K562 (cell line): ENCODE data around the gene PLD1. TPM values are rescaled to one million over a fixed set of nuclear protein-coding genes. Genes with fewer than 3 reads are reported as not detected.

ENCODE experiments used
- EWSR1 ChIP-seq: fragments of 450-650 bp; IDR thresholded peaks from 2 replicates; pipeline ENCODE4 v1.6.1; 2018; ENCODE audit warnings: borderline replicate concordance, mild to moderate bottlenecking, low read depth, moderate library complexity; ENCODE audit not compliant: partially characterized antibody
- HDAC6 ChIP-seq: IDR thresholded peaks from 2 replicates; pipeline ENCODE4 v1.6.1; 2012; ENCODE audit warnings: low read depth, mild to moderate bottlenecking, control low read depth, inconsistent platforms, low read length, moderate library complexity
- LCOR ChIP-seq: sonication (generic); formaldehyde crosslinking; IDR thresholded peaks from 2 replicates; pipeline ENCODE4 v1.8.0; 2022; ENCODE audit warnings: mild to moderate bottlenecking, missing genetic modification reagents
- MEF2A ChIP-seq: IDR thresholded peaks from 2 replicates; pipeline ENCODE4 v1.6.1; 2011; ENCODE audit warnings: low read depth, mild to moderate bottlenecking, low read length, moderate library complexity; ENCODE audit not compliant: control insufficient read depth
- NFE2L1 ChIP-seq: fragments of 450-650 bp; IDR thresholded peaks from 2 replicates; pipeline ENCODE4 v1.6.1; 2016; ENCODE audit warnings: missing genetic modification characterization, low read depth, mild to moderate bottlenecking, missing compliant biosample characterization, moderate library complexity, borderline replicate concordance
- SMC3 ChIP-seq: conservative IDR thresholded peaks from 2 replicates; pipeline ENCODE4 v1.6.1; 2011; ENCODE audit warnings: low read depth, low read length, improper control_type of control experiment; ENCODE audit not compliant: insufficient read depth
- TAL1 ChIP-seq: fragments of 450-650 bp; IDR thresholded peaks from 2 replicates; pipeline ENCODE4 v1.6.1; 2016; ENCODE audit warnings: mild to moderate bottlenecking
- XRCC4 ChIP-seq: IDR thresholded peaks from one replicate; pipeline ENCODE4 v1.6.1; 2011; ENCODE audit not compliant: insufficient read depth, insufficient read length; ENCODE audit errors: extremely low read depth
- ZNF232 ChIP-seq: sonication (generic); formaldehyde crosslinking; IDR thresholded peaks from 2 replicates; pipeline ENCODE4 v1.8.0; 2022; ENCODE audit warnings: mild to moderate bottlenecking, missing genetic modification reagents
- ZNF3 ChIP-seq: fragments of 250-450 bp; sonication (Bioruptor Pico); IDR thresholded peaks from 2 replicates; pipeline ENCODE4 v1.5.0; 2021; ENCODE audit warnings: mild to moderate bottlenecking, moderate library complexity
- ZNF778 ChIP-seq: fragments of 450-650 bp; formaldehyde crosslinking; IDR thresholded peaks from 2 replicates; pipeline ENCODE4 v1.4.0; 2020; ENCODE audit warnings: mild to moderate bottlenecking, moderate library complexity
- polyA plus RNA-seq, 8 experiments: library from polyadenylated mRNA; depleted of rRNA in 4 of 8; stranded (reverse) in 5 of 8; unstranded in 3 of 8; fragments of >200 nt; fragmentation: Nextera tagmentation in 2 of 8; fragmentation: Illumina TruSeq in 1 of 8; extraction: Ambion mirVana in 2 of 8; extraction: Trizol in 1 of 8; gene quantifications; 2 replicates each; pipeline versions ENCODE4 v1.2.1 to v1.2.3, GENCODE V29; 2011 to 2014; ENCODE audit warnings: inconsistent platforms in 1 of 8, missing spikeins in 1 of 8
- total RNA-seq, 7 experiments: library from RNA; depleted of rRNA in 6 of 7; stranded (reverse); fragments of >200 nt in 6 of 7; fragmentation: Illumina TruSeq in 2 of 7; extraction: Trizol in 2 of 7; gene quantifications; 2 replicates each; pipeline versions ENCODE4 v1.2.1 to v1.2.3, GENCODE V29; 2011 to 2021; ENCODE audit warnings: low replicate concordance in 1 of 7
- TF ChIP-seq, protein P1 (sequence below): fragments of 450-650 bp; formaldehyde crosslinking; IDR thresholded peaks from 2 replicates; pipeline ENCODE4 v1.4.0; 2022; ENCODE audit warnings: missing genetic modification characterization
- TF ChIP-seq, protein P2 (sequence below): fragments of 250-450 bp; sonication (Bioruptor Pico); IDR thresholded peaks from 2 replicates; pipeline ENCODE4 v1.8.0; 2022; ENCODE audit warnings: moderate library complexity, mild to moderate bottlenecking, inconsistent platforms
- TF ChIP-seq, protein P3 (sequence below): sonication (generic); formaldehyde crosslinking; IDR thresholded peaks from 2 replicates; pipeline ENCODE4 v1.8.0; 2022; ENCODE audit warnings: mild to moderate bottlenecking, missing genetic modification reagents
- TF ChIP-seq, protein P4 (sequence below): sonication (generic); formaldehyde crosslinking; IDR thresholded peaks from 2 replicates; pipeline ENCODE4 v1.8.1; 2023; ENCODE audit warnings: mild to moderate bottlenecking, missing genetic modification reagents
- TF ChIP-seq, protein P5 (sequence below): fragments of 250-450 bp; sonication (Bioruptor Pico); IDR thresholded peaks from 2 replicates; pipeline ENCODE4 v1.8.0; 2021; ENCODE audit warnings: borderline replicate concordance, mild to moderate bottlenecking, moderate library complexity; ENCODE audit not compliant: poor library complexity, severe bottlenecking
- TF ChIP-seq, protein P6 (sequence below): fragments of 450-650 bp; conservative IDR thresholded peaks from 2 replicates; pipeline ENCODE4 v1.6.1; 2016; ENCODE audit warnings: missing genetic modification characterization, low read depth, mild to moderate bottlenecking, control low read depth, missing compliant biosample characterization

Gene PLD1
- total and polyA plus RNA-seq, 9 of the 15 experiments (the other 6 are each of a cell fraction or from before 2014, with no cell fraction given), result 8.4 to 26.1 (median 18.6) TPM

DNA sequence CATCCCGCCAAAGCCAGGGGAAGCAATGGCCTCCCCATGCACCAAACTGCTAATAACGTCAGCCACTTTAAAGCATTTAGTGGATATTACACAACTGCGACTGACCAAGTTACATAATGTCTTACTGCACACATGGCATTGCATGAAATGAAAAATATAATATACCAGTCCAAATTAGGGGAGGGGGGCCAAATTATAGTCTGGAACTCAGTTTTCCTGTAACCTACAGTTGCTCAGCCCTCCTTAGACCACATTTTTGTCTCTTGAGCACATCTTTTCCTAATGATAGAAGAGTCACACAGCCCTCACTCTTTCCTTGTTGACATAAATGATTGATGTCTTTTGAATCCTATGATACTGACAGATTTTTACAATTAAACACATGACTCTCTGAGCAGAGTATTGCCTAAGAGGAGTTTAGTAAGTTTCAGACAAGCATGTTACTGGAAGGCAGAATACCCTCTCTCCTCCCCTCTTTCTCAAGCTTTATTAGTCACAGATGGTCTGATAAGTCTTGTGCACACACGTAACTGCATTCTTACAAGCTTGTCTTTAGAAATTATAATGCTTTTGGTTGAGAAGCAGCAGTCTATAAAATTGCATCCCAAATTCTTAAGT, 1.1 kb upstream of the PLD1 start (continued):
- TF ChIP-seq, protein P1, sequence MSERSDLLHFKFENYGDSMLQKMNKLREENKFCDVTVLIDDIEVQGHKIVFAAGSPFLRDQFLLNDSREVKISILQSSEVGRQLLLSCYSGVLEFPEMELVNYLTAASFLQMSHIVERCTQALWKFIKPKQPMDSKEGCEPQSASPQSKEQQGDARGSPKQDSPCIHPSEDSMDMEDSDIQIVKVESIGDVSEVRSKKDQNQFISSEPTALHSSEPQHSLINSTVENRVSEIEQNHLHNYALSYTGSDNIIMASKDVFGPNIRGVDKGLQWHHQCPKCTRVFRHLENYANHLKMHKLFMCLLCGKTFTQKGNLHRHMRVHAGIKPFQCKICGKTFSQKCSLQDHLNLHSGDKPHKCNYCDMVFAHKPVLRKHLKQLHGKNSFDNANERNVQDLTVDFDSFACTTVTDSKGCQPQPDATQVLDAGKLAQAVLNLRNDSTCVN, result no peak
- TF ChIP-seq, protein P2, sequence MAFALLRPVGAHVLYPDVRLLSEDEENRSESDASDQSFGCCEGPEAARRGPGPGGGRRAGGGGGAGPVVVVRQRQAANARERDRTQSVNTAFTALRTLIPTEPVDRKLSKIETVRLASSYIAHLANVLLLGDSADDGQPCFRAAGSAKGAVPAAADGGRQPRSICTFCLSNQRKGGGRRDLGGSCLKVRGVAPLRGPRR (CRISPR knock-in tag), result no peak
- TF ChIP-seq, protein P3, sequence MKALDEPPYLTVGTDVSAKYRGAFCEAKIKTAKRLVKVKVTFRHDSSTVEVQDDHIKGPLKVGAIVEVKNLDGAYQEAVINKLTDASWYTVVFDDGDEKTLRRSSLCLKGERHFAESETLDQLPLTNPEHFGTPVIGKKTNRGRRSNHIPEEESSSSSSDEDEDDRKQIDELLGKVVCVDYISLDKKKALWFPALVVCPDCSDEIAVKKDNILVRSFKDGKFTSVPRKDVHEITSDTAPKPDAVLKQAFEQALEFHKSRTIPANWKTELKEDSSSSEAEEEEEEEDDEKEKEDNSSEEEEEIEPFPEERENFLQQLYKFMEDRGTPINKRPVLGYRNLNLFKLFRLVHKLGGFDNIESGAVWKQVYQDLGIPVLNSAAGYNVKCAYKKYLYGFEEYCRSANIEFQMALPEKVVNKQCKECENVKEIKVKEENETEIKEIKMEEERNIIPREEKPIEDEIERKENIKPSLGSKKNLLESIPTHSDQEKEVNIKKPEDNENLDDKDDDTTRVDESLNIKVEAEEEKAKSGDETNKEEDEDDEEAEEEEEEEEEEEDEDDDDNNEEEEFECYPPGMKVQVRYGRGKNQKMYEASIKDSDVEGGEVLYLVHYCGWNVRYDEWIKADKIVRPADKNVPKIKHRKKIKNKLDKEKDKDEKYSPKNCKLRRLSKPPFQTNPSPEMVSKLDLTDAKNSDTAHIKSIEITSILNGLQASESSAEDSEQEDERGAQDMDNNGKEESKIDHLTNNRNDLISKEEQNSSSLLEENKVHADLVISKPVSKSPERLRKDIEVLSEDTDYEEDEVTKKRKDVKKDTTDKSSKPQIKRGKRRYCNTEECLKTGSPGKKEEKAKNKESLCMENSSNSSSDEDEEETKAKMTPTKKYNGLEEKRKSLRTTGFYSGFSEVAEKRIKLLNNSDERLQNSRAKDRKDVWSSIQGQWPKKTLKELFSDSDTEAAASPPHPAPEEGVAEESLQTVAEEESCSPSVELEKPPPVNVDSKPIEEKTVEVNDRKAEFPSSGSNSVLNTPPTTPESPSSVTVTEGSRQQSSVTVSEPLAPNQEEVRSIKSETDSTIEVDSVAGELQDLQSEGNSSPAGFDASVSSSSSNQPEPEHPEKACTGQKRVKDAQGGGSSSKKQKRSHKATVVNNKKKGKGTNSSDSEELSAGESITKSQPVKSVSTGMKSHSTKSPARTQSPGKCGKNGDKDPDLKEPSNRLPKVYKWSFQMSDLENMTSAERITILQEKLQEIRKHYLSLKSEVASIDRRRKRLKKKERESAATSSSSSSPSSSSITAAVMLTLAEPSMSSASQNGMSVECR, result no peak
- TF ChIP-seq EWSR1 (no peak), ZNF778 (no peak), NFE2L1 (no peak), SMC3 (no peak), XRCC4 (no peak), HDAC6 (no peak), LCOR (CRISPR knock-in tag) (no peak; the same call in 1 of the 2 replicates), TAL1 (no peak), MEF2A (no peak), ZNF232 (no peak), ZNF3 (CRISPR knock-in tag) (no peak)
- TF ChIP-seq, protein P4, sequence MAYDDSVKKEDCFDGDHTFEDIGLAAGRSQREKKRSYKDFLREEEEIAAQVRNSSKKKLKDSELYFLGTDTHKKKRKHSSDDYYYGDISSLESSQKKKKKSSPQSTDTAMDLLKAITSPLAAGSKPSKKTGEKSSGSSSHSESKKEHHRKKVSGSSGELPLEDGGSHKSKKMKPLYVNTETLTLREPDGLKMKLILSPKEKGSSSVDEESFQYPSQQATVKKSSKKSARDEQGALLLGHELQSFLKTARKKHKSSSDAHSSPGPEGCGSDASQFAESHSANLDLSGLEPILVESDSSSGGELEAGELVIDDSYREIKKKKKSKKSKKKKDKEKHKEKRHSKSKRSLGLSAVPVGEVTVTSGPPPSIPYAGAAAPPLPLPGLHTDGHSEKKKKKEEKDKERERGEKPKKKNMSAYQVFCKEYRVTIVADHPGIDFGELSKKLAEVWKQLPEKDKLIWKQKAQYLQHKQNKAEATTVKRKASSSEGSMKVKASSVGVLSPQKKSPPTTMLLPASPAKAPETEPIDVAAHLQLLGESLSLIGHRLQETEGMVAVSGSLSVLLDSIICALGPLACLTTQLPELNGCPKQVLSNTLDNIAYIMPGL, result no peak
- TF ChIP-seq, protein P5, sequence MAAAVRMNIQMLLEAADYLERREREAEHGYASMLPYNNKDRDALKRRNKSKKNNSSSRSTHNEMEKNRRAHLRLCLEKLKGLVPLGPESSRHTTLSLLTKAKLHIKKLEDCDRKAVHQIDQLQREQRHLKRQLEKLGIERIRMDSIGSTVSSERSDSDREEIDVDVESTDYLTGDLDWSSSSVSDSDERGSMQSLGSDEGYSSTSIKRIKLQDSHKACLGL (CRISPR knock-in tag), result no peak
- TF ChIP-seq, protein P6, sequence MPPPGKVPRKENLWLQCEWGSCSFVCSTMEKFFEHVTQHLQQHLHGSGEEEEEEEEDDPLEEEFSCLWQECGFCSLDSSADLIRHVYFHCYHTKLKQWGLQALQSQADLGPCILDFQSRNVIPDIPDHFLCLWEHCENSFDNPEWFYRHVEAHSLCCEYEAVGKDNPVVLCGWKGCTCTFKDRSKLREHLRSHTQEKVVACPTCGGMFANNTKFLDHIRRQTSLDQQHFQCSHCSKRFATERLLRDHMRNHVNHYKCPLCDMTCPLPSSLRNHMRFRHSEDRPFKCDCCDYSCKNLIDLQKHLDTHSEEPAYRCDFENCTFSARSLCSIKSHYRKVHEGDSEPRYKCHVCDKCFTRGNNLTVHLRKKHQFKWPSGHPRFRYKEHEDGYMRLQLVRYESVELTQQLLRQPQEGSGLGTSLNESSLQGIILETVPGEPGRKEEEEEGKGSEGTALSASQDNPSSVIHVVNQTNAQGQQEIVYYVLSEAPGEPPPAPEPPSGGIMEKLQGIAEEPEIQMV (tag), result no peak
